NK-92 (cell line): ENCODE measurements around the gene LONRF3.

ENCODE experiments used
- DNase-seq: peaks from one replicate; lab custom pipeline; 2025; ENCODE audit not compliant: unreplicated experiment; lab: John Stamatoyannopoulos, UW

LONRF3 gene

DNA sequence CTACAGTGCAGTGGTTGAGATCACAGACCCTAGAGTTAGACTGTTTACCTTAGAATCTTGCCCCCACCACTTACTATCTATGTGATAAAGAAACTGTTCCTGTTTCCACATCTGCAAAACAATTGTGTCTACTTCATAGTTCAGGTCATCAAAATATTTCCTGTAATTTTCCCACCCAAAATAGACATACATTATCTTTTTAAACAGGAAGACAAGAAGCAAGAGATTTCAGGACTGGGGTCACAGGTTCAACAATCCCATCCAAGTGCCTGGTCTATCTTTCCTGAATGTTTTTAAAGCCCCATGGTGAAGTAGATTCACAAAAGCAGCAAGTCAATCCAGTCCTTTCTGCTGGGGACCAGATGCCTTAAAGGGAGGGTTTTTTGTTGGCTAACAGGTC lies 56.6 kb downstream of the LONRF3 start:
- DNase-seq: no peak

DNA sequence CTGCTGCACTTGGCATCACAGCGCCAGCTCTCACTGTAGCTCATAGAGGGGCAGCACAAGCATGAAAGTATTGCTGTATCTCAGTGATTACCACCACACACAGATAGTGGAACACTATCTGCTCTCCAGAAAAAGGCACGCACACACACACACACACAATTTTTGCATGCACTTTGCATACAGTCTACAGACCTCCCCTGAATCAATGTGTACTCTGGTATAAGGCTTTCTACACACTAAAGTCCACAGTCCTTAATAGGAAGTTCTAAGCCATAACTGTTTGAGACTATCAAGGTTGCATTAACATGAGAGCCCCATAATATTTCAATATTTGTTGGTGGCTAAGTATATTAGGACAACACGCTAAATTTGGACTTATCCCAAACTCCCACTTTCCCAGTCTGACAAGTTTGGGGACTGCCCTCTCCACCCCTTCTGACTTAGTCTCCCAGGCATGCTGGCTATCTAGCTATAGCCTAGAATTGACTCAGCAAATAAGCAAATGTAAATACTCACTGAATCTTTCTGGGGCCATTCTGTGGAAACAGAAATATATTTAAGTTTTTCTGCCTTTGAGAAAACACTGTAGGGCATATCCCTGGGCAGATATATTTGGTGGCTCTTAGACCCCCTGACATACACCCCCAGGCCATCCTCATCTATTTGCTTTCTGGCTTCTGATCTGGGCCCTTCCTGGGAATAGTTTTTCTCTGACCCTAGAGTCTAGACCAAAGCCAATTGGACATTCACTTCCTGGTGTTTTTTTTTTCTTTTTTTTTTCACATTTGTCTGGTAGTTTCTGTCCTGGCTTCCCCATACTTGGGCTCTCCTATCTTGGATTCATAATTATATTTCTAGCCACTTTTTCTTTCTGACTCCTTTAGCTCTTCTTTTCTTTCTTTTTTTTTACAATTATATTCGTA lies 62.0 kb downstream of the LONRF3 start:
- DNase-seq: no peak

DNA sequence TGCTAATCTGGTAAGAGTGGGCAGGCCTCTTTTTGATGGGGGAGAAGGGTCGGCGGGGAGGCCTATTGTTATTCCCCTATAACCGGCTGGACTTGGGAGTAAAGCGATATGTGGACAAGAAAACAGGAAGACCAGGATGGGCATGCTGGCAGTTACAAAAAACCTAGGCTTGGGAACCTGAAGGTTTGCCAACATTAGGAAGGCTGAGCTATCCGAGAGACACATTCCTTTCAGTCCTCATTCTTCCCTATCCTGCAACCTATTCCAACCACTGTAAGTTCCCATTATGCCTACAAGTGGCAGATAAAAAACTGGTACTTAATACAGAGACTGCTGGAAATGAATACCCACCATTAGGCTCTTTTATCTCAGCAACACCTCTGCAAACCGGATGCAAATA lies 66.0 kb downstream of the LONRF3 start:
- DNase-seq: no peak

DNA sequence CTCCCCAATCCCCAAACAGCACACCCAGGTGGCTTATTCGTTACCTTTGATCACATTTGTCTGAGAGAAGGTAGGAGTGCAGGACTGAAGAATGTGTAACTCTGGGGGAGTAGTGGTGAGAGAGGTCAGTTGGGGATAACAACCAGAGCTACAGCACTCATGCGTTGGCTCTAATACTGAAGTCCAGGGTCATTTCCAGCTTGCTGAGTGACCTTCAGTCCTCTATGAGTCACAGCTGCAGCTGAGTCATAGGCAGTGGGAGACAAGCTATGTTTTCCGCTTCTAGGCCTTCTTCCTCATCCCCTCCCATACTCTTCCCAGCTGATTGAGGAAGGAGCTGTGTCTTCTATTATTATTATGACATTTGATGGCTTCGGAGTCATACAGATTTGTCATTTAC lies 66.8 kb downstream of the LONRF3 start:
- DNase-seq: no peak

DNA sequence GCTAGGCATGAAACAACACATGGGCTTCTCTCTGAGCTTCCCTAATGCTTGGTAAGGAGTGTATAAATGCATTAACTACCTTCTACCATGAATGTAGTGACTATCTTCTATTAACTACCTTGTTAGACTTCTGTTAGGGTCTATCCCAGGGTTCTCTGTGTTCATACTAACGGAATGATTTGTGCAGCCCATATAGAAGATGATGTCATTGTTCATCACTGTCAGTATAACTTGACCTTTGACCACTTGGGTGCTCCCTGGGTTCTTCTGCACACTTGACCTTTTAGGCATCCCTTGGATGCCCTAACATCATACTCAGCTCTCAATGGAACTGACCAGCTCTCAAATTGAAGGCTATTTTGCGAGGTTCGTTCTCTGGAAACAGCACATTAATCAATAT lies 67.6 kb downstream of the LONRF3 start:
- no peak for DNase-seq

DNA sequence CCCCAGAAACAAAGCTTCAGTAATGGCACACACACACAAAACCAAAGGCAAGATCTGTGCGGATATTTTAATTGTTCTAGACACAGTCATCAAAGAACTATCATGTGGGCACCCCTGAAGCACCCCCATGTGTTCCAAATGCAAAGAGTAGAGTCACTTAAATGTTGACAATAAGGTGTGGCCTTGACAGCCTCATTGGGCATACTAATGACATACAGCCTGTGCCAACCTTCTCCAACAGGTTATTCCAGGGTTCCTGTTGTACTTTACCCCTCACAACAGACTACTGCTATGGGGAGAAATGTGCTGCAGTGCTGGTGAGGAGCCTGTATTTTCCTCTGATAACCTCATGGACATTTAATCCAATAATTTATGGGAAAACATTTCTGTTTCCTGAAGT lies 68.6 kb downstream of the LONRF3 start:
- DNase-seq: no peak

DNA sequence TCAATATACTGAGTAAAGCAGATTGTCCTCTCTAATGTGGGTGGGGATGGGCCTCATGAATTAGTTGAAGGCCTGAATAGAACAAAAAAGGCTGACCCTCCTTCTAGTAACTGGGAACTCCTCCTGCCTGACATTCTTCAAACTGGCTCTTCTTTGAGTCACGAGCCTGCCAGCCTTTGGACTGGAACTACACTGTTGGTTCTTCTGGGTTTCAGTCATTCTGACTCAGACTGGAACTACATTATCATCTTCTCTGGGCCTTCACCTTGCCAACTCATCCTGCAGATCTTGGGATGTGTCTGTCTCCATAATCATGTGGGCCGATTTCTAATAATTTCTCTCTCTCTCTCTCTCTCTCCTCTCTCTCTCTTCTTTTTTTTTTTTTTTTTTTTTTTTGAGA lies 71.5 kb downstream of the LONRF3 start:
- no peak for DNase-seq

DNA sequence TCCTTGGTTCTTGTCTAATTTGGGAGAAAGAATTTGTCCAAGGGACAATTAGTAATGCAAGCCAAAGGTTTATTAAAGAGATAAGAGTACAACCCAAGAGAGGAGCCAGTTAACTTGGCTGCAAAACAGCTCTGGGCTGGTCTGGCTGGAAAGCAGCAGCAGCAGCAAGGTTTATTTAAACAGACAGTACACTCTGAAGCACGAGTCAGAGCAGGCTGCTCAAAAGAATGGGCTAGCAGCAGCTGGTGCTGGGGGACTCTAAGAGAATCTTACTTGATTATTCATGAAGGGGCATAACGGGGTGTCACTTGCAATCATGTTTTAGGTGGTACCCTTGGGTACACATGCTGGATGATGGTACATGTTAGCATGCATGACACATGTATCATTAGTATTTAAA lies 81.3 kb downstream of the LONRF3 start:
- DNase-seq: no peak

DNA sequence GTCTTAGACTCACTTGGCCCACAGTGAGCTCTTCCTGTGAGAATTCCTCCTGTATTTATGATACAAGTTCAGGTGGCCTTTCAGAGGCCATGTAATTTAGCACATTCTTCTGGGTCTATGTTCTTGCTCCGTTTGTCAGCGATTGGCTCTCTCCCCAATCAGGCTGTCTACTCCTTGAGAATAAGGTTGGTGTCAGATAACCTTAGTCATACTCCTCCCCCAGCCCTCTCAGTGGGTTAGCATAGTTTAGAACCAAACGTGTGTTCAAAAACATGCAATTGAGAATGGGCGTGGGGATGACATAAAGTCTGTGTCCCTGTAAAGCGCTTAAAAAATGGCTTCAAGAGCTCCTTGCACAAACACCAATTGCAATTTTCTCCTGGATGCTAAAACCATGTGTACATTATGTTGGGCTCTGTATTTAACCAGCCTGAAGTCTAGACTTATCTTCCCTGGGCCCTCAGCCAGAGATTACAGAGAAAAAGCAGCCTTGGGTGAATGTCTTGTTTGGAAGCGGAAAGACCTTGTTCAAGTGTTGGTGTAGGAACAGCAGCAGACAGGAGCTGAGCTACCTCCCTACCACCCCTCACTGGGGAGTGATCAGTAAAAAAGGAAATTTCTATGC lies 88.4 kb downstream of the LONRF3 start:
- DNase-seq: no peak

DNA sequence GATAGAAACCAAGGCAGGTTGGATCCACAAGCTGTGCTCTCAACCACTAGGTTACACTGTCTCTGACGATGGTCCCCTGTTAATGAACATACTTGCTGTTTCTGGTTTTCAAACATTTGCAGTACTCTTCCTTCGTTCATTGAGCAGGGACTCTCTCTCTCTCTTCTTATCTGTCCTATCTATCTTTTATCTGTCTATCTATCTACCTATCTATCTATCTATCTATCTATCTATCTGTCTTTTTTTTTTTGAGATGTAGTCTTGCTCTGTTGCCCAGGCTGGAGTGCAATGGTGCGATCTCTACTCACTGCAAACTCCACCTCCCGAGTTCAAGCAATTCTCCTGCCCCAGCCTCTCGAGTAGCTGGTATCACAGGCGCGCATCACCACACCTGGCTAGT lies 89.0 kb downstream of the LONRF3 start:
- no peak for DNase-seq

DNA sequence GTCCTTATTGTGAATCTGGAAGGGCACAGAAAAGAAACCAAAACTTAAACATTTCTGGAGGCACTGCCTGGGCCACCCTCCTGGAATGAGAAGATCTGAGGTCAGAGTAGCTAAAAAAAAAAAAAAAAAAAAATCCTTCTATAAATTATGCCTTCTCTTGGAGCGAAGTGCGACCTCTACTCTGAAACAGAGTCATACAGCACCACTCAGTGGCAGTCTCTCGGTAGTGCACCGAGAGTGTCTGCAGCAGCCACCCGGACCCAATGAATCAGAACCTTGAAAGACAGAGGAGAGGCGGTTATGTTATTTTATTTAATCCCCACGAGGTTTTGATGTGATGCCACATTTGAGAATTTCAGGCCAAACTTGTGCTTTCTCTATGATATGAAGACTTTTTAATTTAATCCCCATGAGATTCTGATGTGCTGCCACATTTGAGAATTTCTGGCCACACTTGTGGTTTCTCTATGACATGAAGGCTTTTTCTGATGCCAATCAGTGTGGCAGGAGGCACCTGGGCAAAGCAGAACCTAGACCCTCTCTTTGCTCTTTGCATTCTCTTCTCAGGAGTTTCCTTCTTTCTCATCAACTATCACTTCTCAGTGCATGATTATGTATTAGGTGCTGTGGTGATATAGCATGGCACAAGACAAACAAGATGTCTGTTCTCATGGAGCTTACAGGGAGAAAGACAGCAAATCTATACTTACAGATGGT lies 92.8 kb downstream of the LONRF3 start:
- no peak for DNase-seq
